ENCODE results near the gene TAX1BP1.

Gene TAX1BP1

GRCh38 chr7:27822245-27822644 is 82.3 kb downstream of the TAX1BP1 start:
- DNase-seq (ENCODE audit: extremely low read depth, low read depth), result no peak
- TF ChIP-seq CTCF (IDR thresholded peaks at IDR 0.05; ENCODE audit: low read depth, low read length), result no peak

- TF ChIP-seq CTCF (IDR thresholded peaks at IDR 0.05; ENCODE audit: low read depth, low read length), result no peak
- DNase-seq (ENCODE audit: extremely low read depth, low read depth), result no peak
Measured at GRCh38 chr7:27825891-27826290, 85.9 kb downstream of the TAX1BP1 start.

DNA sequence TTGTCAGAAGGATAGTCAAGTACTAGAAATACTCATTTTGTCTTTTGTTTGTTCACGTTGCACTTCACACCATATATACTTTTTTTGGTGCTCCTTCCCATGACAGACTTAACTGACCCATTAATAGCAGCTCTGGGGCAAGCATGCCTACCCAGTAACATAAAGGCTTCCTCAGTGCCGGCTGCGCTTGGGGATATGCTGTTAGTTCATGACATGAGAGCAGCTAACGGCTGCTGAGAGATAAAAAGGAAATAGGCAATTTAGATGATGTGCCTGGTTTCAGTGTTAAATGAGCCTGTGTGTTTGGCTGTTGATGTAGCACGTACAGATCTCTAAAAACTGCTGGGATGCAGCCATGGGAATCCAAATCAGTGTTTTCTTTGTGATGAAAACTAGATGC is 86.4 kb downstream of the TAX1BP1 start:
- TF ChIP-seq CTCF (IDR thresholded peaks at IDR 0.05; ENCODE audit: low read depth, low read length), result no peak
- no peak for DNase-seq (ENCODE audit: extremely low read depth, low read depth)

DNA sequence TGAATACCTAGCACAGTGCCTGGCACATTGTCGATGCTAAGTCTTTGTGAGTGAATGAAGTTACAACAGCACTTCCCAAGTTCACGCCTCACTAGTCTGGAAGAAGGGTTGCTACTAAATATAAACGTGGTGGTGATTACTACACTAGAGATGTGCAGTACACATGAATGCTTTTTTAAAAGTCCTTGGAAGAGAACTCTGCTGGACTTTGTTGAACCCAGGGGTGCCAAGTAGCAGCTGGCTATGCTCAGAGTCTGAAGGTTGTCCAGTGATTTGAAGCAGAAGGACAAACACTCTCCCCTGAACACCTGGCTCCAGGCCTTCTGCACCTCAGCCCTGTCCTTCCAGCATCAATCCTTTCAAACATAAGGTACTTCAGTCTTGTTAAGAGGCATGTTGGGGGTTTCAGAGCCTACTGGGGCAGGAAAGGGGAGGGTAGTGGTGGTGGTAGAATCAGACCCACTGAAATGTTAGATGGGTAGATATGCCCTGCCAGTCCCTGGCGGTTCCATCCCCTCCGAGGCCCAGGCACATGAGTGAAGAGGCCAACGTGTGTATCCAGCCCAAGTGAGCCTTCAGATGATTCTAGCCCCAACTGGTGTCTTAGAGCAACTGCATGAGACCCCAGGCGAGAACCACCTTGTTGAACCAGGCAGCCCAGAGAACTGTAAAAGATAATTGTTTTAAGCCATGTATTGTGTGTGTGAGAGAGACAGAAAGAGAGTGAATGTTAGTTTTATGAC is 94.4 kb downstream of the TAX1BP1 start:
- no peak for DNase-seq (ENCODE audit: extremely low read depth, low read depth)

DNA sequence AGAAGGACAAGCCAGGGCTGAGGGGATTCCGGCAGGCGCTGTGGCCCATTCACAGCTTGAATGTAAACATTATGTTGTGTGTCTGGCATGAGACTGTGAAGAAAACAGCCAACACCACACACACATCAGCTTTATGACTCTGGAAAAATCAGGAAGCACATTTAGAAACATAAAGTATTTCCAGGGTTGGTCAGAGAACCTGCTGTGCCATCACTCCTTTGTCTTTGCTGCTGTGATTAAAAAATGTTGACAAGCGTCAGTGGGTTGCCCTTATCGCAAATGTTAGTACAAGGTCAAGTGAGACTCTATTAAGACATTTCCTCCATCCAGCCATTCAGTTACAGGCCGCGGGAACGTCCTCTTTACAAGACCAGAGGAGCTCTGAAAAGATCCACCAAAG is 95.4 kb downstream of the TAX1BP1 start:
- no peak for TF ChIP-seq CTCF (IDR thresholded peaks at IDR 0.05; ENCODE audit: low read depth, low read length)
- DNase-seq (ENCODE audit: extremely low read depth, low read depth), result no peak

More for the DNA sequence above, 94.4 kb downstream of the TAX1BP1 start:
- TF ChIP-seq CTCF (IDR thresholded peaks at IDR 0.05; ENCODE audit: low read depth, low read length), result no peak

DNA sequence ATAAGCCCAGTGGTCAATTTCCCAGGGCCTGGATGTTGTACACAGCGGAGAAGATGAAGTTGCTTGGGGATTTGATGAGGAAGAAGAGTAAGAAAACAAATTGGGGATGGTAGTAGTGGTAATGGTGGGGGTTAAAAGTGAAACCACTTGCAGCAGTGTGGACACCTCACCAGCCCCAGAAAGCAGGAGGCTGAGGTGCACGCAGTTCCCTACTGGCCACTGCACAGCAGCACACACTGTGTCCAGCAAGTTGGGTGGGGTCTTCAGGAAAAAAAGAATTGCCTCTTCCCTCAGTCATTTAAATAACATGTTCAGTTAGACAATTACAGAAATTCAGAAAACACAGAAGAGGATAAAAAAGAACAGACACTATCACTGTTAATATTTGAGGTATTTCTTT is 96.6 kb downstream of the TAX1BP1 start:
- DNase-seq (ENCODE audit: extremely low read depth, low read depth), result no peak
- no peak for TF ChIP-seq CTCF (IDR thresholded peaks at IDR 0.05; ENCODE audit: low read depth, low read length)

DNA sequence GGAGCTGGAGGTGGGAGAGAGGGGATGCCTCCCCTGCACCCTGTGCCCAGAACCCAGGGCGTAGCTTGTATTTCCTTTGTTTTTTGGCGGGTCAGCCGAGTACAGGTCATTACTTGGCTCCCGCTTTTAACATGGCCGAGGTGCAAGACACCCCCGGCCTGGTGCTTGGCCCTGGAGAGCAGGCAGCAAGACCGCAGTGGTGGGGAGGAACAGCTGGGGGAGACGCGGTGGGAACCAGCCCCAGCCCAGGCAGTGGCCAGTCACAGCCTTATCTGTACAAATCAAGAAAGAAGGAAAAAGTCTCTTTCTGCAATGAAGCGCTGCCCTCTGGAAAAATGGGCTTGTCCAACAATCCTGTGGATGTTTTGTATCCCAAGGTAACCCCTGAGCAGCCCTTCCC is 99.1 kb downstream of the TAX1BP1 start:
- TF ChIP-seq CTCF (IDR thresholded peaks at IDR 0.05; ENCODE audit: low read depth, low read length), result no peak
- no peak for DNase-seq (ENCODE audit: extremely low read depth, low read depth)

All from AG09319 (cell line).